Activated T-helper 1 cell treated with Interleukin-2 at 50 U/mL for 16 hours (primary cell): ENCODE measurements around the gene NOL4L.

ENCODE experiments used
- DNase-seq: peaks from one replicate; pipeline ENCODE4 v3.0.0-alpha.2; 2020; ENCODE audit warnings: low read depth

NOL4L gene

DNA sequence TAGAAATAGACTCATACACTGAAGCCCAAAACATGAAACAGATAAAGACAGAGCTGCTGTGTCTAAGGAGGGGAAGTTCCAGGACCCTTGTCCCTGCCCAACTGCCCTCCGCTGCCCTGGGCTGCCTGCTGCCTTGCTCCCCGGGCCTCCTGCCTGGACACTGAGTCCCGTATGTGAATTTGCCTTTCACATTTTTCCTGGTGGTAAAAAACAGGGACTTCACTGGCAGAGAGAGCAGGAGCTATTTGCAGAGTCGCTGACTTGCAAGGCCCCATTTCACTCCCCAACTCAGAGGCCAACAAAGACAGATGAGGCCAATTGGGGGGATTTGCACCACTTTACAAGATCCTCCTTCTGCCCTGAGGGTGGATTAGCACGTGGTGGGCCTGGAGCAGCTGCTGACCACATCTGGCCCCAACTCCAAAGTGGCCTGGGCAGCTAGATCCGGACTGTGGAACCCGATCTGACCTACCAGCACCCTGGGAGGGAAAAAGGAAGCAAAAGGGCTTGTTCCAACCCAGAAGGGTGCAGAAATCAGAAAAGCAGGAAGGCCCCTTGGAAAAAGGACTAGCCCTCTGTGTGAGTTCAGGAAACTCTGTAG lies 61.4 kb downstream of the NOL4L start:
- DNase-seq: no peak

DNA sequence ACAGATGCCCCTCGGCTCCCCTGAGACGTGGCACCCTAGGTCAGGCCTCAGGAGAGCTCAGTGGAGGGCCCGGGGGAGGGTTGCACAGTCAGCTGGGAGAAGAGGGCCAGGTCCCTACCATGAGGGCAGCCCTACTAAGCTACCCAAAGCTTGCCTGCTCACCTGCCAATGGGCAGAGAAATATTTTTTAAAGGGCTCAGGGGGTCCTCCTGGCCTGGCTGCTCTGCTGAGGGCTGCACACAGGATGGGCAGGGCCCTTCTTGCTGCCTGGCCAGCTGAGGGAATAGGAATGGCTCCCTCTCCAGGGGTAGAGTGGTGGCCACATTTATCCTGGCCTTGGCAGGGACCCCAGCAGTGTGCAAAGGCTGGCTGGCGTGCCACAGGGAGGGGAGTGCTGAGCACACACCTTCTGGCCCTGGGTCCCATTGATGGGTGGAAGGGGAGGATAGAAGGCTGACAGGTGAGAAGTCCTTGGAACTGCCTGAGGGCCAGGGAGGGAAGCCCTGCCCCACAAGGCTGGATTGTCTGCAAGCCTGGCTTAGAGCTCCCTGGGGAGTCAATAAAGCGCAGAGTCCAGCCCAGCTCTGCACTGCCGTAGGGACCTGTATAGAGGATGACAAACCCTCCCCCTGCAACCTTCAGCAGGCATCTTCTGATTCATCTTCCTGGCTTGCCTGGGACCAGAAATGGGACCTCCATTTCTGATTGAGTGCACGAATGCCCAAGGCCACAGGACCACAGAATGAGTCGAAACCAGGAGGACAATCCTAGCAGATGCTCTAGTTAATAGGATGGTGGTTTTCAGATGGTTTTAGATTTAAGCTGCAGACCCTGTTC lies 62.1 kb downstream of the NOL4L start:
- no peak for DNase-seq

DNA sequence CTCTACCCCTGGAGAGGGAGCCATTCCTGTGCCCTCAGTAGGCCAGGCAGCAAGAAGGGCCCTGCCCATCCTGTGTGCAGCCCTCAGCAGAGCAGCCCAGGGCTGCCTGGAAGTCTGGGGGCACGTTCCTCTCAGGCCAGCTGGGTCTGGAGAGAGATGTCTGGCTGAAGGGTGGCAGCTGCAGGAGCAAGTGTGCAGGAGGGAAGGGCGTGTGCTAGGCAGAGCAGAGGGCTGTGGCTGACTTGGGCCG lies 62.7 kb downstream of the NOL4L start:
- DNase-seq: no peak

DNA sequence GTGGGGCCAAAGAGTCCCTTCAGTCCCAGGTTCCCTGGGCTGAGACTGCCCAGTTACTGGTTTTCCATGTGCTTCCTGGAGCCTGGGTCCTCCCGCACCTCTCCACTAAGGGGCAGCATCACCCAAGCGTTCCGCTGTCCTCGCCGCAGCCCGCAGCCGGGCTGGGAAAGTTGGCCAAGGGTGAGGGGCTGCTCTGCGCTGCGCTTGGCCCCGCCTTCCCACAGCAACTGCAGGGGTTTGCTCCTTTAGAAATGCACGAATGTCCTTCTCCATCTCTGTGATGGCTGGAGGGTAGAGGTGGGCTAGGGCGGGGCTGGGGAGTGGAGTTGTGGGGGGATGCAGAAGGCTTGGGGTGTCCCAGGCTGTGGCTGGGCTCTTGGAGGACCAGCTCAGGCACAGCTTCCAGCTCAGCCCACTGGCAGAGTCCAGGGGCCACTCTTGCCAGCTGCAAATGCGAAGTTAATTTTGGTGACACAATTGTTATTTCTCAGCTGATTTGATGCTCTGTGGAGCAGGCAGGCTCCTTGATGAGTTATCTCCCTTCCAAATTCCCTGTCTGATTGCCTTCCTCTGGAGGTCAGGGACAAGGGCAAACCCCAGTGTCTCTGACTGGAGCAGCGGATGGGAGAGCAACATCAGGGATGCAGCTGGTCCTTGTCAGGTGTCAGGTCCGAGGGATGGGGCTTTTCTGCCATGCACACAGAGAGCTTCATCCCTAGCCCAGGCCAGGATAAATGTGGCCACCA lies 63.2 kb downstream of the NOL4L start:
- DNase-seq: peak; percentile 50

DNA sequence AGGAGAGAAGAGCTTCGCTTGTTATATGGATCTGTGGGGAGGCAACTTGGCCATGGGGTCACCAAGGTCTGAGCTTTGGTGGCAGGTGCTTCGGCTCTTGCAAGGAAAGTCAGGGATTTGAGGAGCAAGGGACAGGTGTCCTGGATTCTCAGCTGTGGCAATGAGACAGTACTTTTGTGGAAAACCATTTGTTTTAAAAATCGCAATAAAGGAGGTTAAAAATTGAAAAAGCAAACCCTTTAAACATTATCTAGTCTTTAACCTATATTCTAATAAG lies 64.3 kb downstream of the NOL4L start:
- DNase-seq: no peak

DNA sequence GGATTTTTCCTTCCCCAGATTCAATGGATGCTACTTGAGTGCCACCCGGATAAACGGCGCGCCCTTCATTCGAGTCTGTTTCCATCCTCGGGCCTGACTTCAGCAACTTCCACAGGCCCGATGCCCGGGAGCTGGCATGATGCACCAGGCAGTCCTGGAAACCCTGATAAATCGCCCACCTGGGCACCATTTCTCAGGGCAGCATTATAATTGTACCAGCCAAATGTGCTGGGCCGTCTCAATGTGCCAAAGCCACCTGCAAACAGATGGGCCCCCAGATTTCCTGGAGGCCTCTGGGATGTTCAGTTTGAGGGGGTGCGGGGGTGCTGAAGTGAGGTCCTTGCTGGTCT lies 65.8 kb downstream of the NOL4L start:
- DNase-seq: no peak

DNA sequence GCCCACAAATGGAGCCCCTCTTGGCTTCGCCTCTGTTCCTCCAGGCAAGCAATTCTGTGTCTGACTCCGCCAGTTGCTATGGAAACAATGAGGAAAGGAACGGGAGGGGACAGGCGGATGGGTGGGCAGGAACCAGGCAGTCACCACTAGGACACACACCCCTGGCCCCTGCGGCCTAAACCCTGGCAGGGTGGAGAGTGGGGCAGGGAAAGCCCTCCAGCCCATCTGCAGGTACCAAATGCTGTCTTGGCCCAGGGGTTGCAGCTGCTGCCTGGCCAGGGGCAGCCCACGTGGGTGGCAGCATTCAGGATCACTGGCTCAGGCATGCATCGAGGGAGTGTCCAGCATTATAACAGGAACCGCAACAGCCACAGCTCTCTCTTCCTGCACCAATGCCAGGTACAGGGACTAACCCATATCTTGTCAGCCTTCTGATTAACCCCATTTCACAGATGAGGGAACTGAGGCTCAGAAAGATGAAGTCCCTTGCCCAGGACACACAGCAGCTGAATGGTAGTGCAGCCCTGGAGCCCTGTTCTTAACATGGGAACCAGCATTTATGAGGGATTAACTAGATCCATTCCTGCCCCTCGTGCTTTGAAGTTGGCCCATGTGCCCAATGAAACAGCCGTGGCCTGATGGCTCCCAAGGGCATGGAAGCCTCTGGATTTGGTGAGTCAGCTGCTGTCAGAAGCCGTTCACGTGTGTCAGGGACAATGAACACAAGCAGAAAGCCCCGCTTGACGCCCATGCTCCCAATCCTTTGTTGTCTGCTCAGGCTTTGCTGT lies 66.3 kb downstream of the NOL4L start:
- no peak for DNase-seq

DNA sequence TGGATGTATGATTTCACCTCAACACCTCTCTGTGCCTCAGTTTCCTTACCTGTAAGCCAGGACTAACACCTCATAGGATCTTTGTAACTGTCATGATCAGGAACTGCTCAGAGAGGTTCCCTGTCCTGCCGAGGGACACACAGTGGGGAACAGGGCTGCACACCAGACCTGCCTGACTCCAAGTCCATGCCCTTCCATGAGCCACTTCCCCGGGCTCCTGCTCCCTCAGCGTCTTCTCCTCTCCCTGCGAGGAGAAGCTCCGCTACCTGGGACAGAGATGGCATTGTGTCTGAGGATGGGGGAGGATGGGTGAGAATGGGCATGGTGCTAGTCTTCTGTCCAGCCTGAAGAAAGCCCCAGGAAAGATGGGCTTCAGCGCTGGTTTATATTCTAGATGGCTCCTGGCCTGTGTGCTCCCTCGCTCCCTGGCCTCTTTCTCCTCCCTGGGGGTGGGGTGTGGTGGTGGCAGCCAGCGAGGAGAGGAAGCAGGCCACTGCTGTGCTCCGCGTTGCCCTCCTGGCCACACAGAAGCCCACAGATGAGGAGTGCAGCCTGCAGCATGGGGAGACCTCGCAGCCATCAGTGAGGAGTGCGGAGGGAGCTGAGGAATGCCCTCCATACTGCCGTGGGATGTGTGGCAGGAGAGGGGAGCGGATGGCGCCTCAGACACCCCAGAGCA lies 67.1 kb downstream of the NOL4L start:
- DNase-seq: no peak

DNA sequence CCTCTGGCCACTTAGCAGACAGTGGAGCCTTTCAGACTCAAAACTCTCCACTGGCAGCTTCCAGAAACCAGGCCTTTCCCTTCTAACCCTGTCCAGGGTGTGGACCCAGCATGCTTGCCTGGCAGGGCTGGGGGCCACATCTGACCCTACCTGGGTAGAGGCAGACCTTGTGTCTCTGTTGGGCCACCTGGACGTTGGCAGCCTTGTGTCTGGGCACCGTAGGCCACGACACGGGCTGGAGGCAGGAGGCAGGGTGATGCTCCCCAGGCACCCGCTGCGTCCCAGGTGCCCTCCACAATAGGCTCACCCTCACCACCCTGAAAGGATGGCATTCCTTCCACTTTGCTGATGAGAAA lies 67.6 kb downstream of the NOL4L start:
- no peak for DNase-seq

DNA sequence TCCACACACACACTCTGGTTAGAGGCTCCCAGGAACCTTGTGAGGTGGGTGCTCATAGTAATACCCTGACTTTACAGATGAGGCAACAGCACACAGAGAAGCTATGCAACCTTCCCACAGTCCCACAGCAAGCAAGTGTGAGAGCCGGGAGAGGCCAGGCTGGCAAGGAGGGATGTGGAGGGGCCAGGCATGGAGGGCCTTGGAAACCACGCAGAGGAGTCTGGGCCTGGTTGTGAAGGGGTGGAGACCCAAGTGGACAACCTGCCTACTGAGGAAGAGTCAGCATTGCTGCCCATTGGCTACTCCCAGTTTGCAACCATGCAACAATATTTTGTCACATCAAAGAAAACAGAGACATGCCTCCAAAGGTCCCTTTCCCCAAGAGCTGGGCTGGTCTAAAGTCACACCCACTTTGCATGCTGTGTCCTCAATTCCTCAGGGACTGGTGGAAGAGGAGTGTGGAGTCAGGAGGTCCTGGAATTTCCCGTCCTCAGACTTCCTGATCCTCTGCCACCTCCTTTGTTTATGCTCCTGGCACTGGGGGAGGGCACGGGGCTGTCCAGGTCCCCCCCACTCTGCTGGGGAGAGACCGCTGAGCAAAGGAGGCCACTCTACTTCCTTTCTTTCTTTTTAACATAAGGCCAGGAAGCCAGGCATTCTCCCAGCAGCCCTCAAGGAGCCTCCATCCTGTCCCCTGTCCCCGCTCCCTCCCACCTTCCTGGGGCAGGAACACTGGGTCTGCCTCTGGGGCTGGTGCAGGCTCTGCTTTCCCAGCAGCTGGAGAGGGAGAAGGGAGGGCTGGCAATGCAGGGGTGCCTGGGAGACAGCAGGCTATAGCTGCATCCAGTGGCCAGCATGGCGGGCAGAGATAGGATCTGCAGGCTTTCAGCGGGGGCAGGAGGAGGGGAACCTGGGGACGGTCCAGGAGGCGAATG lies 68.3 kb downstream of the NOL4L start:
- DNase-seq: no peak

DNA sequence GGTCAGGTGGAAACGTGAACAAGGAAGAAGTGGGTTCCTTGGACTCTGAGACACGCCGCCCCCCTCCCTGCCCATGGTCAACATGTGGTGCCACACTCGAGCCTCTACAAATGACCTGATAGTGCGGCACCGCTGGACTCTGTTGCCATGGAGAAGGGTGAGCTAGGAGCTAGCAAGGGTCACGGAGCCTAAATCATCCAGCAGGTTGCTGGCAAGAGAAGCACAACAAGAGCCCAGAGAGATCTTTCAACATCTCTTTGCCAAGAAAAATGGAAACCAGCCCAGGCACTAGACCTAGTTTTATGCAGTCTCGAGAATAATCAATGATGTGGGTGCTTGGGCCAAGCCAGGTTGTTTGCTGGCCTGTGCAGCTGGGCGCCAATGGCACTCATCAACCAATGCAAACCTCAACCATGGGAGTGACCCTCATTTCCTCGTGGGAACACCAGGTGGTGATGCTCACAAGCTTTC lies 69.5 kb downstream of the NOL4L start:
- DNase-seq: no peak

DNA sequence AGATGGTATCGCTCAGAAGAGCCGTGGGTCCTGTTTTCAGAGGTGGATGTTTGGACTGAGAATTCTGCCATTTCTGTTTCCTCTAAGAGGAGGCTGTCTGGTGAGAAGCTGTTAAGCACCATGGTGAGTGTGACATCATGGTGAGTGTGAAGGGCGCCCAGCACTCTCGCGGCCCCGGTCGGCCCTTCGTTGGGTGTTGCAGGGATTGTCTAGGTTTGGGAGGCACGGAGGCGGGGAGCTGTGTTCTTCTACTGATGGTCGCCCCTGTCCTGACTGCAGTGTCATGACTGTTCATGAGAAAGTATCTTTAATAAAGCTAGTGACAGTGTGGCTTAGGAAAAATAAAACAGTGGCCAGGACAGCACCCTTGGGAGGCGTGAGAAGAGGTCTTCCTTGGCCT lies 70.4 kb downstream of the NOL4L start:
- DNase-seq: no peak

DNA sequence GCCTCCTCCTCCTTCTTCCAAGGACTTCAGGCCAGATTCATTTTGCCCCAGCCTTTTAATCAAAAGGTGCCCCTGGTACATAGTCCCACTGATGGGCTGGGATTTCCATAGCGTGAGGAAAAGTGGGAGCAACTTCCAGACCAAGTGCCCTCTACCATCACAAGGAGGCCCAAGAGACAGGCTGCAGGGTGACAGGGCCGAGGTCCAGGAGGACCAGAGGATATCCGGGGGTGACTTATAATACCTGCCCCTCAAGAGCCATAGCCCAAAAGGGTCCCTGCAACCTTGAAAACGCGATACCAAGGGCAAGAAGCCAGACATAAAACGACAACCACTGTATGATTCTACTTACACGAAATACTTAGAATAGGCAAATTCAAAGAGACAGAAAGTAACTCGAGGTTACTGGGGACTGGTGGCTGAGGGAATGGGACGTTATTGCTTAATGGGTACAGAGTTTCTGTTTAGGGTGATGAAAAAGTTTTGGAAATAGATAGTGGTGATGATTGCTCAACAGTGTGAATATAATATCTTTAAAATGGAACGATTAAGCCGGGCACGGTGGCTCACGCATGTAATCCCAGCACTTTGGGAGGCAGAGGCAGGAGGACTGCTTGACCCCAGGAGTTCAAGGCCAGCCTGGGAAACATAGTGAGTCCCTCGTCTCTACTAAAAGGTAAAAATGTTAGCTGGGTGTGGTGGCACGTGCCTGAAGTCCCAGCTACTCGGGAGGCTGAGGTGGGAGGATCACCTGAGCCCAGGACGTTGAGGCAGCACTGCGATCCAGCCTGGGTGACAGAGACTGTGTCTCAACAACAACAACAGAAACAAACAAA lies 71.9 kb downstream of the NOL4L start:
- no peak for DNase-seq

DNA sequence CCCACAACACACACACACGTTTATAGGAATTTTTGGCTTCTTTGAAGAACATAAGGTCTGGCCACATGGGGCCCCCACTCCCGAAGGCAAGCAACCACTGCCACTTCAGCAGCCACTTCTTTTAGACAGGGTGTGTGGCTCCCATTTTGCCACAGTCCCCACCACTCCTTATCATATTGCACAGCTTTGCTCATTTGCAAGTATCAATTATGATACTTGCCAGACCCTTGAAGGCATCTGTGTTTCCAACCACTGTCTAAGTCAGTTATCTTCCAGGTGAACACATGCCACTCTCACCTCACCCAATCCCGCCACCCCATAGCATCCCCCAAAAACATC lies 73.1 kb downstream of the NOL4L start:
- DNase-seq: no peak

DNA sequence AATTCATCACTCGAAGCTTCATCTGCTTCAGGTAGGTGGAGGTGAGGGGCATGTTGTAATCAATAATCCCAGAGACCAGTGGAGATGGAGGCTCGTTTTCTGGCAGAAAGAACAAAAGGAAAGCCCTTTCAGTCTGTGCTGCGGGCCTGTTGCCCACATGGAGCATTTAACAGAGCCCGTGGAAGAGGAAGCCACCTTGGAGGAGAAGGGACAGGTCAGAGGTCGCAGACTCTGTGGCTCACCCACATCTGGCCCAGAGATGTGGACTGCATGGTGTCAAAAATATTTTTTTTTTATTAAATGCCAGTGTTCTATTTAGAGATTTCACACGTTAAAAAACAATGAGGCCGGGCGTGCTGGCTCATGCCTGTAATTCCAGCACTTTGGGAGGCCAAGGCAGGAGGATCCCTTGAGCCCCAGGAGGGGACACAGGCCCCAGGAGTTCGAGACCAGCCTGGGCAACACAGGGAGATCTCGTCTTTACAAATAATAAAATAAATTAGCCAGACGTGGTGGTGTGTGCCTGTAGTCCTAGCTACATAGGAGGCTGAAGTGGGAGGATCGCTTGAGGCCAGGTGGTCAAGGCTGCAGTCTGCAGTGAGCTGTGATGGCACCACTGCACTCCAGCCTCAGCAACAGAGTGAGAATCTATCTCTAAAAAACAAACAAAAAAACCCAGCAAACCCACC lies 73.6 kb downstream of the NOL4L start:
- DNase-seq: no peak

DNA sequence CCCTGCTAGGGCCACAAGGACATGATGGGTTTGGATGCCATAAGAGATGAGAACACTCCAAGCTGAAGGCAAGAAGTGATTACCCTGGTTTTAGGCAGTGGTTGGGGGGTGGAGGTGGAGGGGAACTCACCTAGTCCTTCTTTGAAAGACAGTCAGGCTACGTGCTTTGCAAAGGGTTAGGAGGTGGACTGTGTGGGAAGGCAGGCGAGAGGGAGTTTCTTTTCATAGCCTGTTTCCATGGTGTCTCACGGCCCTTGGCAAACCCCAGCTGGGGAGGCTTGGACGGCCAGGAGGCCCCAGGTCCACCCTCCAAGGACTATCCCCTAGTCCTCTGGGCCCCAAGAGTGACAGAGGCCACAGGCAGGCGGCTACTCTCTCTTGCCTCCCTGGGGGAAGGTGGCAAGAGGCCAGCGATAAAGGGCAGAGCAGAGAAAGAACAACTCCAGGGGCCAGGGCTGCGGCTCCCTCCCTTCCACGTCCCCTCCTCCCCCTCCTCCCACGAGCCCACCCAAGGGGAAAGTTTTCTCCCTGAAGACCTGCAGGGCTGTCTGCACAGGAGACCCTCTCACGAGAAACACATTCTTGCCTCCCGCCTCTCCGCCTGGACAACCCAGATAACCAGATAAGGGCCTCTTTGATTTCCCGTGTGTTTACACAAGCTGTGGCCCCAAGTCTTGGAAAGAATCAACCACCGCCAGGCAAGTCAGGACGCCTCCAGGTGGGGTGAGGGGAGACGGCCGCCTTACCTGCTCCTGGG lies 74.4 kb downstream of the NOL4L start:
- no peak for DNase-seq

DNA sequence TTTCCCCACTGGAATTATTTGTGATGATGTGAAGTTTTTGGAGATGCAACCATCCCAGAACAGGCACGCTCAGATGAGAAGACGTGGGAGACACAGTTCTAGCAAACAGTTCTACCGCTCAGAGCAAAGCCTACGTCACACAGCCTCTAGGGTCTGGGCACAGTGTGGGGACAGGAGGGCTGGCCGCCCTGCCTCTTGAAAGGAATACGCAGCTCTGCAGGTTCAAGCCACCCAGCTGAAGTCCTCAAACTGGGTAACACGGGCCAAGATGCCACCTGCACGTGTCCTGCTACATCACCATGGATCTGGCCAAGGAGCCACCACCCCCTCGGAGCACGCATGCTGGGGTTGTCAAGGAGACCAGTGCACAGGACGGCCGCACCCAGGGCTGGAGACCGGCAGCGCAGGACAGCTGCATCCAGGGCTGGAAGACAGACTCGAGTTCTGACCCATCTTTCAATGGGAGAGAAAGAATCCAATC lies 75.0 kb downstream of the NOL4L start:
- DNase-seq: no peak

DNA sequence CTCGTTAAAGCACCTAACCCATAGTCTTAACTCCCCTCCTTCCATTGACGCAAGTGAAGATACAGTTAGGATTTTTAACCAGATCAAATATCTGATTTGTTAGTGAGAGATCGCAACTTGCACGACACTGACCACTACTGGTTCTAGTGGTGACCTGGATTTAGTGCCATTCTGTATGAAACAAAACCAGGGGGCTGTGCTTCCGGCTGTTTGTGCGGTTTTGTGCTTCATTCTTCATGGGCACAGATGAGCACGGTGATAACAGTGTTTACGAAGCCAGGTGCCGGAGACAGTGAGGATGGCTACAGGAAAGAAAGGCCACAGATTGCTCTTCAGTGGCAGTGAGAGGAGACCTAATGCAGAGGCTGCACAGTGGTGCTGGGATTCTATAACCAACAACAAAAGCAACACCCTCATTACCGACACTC lies 75.5 kb downstream of the NOL4L start:
- DNase-seq: peak; percentile 51

DNA sequence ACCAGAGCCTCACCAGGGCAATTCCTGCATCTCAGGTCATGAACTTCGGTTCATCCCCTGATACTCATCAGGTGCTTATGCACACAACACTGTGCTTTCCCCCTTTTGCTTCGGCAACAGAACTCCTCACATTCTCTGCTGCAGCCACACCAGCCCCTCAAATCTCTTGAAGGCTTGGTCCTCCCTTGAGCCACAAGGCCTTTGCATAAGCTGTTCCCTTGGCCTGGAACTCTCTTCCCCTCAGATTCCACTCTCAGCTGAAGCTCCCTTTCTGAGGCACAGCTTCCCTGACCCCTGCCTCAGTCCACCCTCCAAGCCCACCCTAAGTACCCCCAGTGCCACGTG lies 76.4 kb downstream of the NOL4L start:
- DNase-seq: no peak
